Embryonic facial prominence (tissue), 1 donor: ENCODE data around the gene CLIP2.
"Not testable (repeated sequence)": the region's sequence is repeated elsewhere in the genome, so short reads cannot be mapped to it uniquely, and the experiment has no call there.

Source experiments
- DNase-seq: peaks from one replicate; pipeline ENCODE4 v3.0.0-alpha.2; 2016; ENCODE audit errors: extremely low spot score

CLIP2 gene

DNA sequence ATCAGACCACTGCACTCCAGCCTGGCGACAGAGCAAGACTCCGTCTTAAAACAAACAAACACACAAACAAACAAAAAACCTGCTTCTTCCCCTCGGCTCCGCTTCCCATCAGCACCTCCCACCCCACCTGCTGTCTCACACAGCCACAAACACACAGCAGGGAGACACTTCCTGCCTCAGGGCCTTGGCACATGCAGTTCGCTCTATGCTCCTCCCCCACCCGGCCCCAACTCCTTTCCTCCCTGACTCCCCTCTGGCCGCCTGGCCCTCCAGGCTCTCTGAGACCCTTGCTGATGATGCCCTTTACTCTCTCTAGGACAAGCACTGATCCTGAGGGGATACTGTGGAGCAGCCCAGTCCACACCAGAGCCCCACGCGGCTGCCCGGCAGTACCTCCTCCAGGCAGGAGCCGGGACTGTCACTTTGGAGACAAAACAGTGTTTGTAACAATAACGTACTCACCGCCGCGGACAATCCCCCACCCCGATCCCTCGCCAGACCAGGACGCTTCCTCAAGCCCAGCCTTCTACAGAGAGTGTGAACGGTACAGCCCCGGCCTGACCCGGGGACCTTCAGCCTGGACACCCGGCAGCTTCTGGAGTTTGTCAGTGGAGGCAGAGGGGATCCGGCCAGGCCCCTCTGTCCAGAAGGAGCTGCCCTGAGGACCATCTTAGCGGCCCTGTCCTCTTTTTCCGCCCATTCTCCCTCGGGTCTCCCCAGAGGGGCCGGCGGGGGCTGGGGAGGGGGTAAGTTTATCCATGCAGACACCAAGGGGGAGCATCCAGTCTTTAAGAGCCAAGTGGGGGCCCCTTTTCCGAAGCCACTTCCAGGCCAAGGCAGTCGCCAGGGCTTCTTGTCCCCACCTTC lies 114.5 kb downstream of the CLIP2 start:
- DNase-seq, result no peak

DNA sequence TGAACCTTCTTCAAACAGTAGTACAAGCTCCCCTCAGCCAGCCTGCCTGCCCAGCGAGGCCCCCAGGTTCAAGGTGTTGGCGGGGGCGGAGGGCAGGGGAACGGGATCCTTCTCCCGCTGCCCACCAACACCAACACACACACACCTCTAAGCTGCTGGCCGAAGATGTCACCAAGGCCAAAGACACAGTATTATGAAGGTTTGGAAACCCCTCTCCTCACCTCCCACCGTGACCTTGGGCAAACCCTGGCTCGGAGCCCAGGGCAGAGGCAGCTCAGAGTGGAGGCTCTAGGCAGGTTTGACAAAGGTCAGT lies 115.1 kb downstream of the CLIP2 start:
- DNase-seq, result no peak

DNA sequence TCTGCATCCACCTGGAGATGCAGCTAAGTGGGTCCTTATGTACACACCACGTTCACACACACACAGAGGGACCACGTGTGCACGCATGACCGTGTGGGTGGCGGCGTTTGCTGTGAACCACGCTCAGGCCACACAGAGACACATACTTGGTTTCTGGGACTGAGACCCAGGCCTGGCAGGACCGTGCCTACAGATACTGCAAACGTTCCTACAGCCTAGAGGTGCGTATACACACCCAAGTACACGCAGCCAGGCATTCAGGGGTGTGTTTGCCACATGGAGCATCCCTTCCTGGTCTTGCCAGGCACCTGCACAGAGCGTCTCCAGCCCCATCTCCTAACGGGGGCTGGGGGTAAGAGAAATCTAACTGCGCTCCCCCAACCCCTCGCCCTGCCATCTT lies 115.5 kb downstream of the CLIP2 start:
- DNase-seq, result no peak

DNA sequence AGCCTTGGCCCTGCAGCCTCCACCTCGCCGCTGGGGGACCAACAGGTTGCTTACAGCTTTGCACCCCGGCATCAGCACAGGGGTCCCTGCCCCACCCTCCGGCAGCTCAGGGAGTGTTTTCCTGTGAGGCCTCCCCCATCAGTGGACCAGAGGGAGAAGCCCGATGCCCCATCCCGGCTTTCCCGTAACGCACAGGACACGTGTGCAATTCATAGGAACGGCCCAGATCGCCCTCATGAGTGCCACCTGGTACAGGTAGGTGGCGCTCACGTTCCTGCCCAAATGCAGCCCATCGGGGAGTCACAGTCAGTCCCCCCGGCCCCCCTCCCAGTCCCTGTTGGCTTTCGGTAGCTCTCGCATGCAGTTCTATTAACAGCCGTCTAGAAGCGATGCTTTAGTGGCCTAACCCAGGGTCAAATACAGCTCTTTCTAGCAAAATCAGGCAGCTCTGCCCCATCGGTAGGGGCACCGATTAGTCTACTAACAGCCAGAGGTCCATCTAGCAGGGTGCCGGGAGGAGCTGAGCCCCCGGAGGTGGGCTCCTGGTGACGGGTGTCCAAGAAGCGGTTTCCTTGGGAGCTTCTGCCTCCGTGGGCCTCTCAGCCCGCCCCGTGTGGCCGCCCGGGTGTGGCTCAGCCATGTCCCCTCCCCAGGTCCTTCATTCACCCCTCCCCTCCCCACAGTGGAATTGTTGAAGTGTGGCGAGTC lies 116.1 kb downstream of the CLIP2 start:
- DNase-seq, result no peak

DNA sequence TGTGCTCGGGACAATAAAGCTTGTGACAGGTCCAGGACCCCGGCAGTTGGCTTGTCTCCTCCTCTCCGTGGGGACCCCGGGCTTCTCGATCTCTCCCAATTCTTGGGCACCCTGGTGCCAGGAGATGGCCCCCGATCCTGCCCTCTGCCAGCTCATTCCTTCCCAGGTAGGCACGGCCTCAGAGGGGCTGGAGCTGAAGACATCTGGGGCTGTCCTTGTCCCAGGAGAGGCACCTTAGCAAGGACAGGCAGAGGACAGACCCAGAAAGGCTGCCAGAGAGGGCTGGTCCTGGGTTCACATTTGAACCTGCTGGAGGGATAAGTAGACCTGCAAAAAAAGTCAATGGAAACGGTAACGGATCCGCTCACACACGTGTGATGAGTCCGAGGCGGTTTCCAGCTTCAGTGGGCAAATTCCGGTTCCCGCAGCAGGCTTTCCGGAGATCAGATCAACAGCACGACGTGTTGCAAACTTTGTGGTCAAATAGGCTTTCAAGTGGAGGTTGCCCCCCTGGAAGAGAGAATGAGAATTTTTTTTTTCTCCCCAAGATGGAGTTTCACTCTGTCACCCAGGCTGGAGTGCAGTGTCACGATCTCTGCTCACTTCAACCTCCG lies 116.8 kb downstream of the CLIP2 start:
- no peak for DNase-seq

DNA sequence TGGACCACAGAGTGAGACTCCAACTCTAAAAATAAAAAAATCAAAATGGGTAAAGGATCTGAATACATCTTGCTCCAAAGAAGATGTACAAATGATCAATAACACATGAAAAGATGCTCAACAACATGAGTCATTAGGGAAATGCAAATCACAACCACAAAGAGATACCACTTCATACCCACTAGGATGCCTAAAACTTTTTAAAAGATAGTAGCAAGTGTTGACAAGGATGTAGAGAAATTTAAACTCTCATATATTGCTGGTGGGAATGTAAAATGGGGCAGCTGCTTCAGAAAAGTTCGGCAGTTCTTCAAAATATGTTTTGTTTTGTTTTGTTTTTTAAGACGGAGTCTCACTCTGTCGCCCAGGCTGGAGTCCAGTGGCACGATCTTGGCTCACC lies 118.8 kb downstream of the CLIP2 start:
- DNase-seq, result no peak

DNA sequence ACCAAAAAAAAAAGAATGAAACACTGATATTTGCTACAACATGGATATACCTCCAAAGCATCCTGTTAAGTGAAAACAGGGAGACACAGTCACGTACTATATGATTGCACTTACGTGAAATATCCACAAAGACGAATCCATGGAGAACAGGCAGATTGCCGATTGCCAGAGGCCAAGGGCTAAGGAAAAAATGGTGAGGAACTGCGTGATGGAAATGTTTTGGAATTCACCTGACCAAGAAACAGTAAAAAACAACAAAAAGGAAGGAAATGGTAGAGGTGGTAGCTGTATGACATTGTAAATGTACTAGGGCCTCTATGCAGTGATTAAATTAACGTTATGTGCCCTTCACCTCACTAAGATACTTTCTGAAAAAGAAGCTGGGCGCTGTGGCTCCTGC lies 120.4 kb downstream of the CLIP2 start:
- DNase-seq, result no peak

DNA sequence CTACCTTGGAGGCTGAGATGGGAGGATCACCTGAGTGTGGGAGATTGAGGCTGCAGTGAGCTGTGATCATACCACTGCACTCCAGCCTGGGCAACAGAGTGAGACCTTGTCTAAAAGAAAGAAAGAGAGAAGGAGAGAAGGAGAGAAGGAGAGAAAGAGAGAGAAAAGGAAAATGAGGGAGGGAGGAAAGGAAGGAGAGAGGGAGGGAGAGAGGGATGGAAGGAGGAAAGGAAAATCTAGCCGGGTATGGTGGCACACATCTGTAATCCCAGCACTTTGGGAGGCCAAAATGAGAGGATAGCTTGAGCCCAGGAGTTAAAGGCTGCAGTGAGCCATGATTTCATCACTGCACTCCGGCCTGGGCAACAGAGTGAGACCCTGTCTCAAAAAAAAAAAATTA lies 121.6 kb downstream of the CLIP2 start:
- DNase-seq, result no peak

DNA sequence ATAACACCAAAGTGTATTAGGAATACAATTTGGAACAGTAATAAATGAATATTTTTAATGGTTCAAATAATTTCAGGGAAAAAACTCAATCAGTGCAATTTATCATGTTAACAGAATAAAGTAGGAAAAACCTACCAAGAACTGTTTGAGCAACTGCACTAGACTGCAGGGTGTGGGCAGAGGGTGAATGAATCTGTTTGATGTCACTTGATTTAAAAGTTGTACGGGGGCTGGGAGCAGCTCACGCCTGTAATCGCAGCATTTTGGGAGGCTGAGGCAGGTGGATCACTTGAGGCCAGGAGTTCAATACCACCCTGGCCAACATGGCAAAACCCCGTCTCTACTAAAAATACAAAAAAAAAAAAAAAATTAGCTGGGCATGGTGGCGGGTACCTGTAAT lies 122.4 kb downstream of the CLIP2 start:
- DNase-seq, result not testable (repeated sequence)

DNA sequence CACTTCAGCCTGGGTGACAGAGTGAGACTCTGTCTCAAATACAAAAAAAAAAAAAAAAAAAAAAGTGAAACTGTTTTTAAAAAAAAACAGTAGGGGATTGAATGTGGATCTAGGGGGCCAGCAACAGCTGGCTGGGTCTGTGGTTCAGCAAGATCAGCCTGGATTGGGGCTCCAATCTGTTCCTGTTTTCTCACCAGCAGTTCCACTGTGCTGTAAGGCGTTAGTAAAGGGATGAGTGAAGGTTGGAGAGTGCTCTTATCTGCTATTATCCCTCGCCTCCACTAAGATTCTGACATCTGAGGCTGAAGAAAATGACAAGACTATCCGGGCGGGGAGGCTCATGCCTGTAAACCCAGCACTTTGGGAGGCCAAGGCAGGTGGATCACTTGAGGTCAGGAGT lies 122.8 kb downstream of the CLIP2 start:
- no peak for DNase-seq

DNA sequence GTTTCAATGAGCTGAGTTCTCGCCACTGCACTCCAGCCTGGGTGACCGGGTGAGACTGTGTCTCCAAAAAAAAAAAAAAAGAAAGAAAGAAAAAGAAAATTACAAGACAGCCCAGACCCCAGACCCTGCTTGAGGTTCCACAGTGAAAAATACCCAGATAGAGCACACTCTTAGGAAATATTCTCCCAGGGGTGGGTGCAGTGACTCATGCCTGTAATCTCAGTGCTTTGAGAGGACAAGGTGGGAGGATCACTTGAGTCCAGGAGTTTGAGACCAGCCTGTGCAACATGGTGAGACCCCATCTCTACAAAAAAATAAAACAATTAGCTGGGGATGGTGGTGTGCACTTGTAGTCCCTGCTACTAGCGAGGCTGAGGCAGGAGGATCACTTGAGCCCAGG lies 123.4 kb downstream of the CLIP2 start:
- DNase-seq, result no peak

DNA sequence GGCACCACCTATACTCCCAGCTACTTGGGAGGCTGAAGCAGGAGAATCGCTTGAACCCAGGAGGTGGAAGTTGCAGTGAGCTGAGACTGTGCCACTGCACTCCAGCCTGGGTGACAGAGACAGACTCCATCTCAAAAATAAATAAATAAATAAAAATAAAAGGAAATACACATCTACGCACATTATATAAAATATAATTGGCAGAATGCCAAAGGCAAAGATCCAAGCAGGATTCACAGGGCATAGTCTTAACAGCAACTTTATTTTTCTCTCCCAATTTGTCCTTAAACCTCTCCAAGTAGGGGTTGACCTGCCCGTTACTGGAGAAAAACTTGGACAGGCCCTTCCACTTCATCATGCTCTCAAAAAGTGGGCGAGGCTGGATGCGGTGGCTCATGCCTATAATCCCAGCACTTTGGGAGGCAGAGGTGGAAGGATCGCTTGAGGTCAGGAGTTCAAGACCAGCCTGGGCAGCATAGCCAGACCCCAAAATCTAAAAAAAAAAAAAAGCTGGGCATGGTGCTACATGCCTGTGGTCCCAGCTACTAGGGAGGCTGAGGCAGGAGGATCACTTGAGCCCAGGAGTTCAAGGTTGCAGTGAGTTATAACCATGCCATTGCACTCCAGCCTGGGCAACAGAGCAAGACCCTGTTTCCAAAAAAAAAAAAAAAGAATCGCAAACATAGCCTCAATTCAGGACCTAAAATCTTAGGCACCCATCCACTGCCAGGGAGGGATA lies 125.6 kb downstream of the CLIP2 start:
- not testable (repeated sequence) for DNase-seq

DNA sequence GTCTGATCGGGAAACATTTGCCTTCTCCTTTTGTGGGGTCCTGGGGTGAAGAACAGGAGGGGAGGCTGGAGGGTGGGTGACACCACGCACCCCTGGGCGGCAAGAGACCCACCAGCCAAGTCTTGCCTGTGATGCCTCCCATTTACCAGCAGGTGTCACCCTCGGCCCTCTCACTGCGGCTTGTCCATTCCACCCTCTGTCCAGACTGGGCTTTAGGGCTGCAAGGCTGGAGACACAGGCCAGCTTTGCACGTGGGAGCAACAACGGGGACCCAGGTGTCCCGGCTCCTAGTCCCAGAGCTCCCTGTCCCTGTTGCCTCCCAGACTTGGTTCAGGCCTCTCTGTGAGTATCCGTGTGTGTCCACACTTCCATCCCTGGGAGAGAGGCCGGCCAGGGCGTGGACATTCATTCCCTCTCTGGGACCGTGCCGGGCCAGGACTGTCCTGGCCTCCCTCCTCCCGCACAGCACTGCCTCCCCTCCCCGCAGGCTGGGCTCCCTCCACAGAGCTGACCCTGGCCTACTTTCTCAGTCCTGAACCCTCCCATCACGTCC lies 128.3 kb downstream of the CLIP2 start:
- no peak for DNase-seq

DNA sequence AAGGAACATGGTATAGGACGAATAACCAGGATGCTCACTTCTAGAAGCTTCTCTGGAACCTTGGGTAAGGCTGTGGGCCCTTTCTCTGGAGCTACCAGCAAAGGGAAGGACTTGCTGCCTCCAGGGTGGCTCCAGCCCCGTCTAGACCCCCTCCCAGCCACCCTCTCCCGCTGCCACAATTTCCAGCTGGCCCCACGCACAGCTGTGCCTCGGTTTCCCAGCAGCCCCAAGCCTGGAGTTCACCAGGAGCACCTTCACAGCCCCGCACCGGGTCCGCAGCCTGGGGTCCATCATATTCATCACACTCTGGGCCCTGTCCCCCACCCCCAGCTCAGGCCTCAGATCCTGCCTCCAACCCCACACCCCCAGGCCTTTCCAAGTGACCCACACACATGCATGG lies 128.9 kb downstream of the CLIP2 start:
- DNase-seq, result no peak

DNA sequence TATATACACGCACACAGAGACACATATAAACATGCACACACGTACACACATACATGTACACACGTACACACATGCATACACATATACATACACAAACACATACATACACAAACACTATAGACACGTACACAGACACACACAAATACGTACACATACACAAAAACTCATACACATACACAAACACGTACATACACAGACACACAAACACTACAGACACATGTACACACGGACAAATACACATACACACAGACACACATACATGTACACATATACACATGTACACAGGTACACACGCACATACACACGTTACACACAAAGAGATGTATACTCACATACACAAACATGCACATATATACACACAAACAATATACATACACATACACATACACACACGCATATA lies 129.3 kb downstream of the CLIP2 start:
- DNase-seq, result no peak

DNA sequence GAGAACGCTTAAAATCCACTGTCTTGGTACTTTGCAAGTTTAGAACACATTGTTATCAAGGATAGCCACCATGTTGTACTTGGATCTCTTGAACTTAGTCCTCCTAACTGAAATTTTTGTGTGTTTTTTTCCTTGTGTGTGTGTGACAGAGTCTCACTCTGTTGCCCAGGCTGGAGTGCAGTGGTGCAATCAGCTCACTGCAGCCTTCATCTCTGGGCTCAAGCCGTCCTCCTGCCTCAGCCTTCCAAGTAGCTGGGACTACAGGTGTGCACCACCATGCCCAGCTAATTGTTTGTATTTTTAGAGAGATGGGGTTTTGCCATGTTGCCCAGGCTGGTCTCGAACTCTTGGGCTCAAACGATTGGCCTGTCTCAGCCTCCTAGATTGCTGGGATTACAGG lies 130.0 kb downstream of the CLIP2 start:
- DNase-seq, result not testable (repeated sequence)

DNA sequence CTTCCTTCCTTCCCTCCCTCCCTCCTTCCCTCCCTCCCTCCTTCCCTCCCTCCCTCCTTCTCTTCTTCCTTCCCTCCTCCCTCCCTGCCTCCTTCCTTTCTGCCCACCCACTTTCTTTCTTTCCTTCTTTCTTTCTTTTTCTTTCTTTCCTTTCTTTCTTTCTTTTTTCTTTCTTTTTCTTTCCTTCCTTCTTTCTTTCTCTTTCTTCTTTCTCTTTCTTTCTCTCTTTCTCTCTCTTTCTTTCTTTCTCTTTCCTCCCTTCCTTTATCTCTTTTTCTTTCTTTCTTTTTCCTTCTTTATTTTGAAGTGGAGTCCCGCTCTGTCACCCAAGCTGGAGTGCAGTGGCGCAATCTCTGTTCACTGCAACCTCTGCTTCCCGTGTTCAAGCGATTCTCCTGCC lies 130.8 kb downstream of the CLIP2 start:
- DNase-seq, result no peak

DNA sequence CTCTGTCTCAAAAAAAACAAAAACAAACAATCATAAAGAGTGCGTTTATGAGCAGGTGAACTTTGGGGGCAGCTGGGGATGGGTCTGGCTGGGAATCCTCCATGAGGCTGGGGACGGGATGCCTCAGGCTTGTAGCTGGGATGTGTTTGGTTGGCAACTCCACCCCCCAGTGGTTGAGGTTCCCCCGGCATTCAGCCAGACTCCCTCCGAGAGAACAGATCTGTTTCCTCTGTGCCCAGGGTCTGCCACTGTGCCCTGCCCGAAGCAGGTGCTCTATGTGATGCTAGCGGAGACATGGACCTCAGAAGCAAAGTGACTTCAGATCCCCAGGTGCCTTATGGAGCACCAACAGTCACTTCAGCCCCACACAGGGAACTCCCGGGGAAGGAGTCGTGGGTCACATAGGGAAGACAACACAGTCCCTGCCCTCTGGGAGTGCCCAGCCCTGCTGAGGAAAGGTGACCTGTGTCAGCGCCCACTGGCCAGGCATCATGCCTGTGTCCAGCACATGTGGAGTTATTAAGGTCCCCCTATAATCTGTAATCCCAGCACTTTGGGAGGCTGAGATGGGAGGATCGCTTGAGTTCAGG lies 135.2 kb downstream of the CLIP2 start:
- DNase-seq, result no peak

DNA sequence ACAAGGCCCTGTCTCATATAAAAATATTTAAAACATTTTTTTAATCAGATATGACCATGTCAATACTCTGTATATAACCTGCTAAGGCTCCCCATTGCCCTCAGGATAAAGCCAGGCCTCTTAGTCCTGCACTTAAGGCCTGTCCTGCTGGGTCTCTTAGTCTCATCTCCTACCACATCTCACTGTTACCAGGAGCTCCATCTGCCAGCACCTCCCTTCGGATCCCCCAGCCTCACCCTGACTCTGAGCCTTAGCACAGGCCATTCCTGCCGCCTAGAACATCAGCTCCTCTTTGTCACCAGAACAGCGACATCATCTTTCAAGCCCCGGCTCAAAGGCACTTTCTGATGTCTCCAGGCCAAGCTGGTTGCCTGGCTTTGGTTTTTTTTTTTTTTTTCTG lies 138.8 kb downstream of the CLIP2 start:
- no peak for DNase-seq

DNA sequence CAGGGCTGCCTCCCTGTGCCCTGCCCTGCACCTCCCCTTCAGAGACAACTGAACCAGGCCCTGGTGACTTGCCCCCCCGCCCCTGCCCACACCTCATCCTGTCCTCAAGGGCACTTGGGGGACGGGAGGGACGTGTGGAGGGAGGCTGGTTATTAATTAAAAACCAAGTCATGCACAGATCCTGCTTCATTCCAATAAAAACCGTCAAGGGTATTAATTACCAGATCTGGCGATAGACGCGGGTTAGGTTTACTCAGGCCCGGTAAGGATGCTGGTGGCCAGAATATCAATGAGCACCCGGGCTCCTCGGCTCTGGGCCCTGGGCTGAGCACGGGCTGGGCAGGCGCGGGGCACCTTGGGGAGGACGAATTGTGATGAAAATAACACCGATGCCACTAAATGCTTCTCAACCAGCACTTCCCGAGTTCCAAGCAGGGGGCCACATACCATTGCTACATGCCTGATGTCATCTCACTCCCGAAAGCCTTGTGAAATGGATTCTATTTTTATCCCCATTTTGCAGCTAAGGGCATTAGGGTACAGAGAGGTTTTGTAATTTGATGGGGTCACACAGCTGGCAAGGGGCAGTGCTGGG lies 140.0 kb downstream of the CLIP2 start:
- no peak for DNase-seq

DNA sequence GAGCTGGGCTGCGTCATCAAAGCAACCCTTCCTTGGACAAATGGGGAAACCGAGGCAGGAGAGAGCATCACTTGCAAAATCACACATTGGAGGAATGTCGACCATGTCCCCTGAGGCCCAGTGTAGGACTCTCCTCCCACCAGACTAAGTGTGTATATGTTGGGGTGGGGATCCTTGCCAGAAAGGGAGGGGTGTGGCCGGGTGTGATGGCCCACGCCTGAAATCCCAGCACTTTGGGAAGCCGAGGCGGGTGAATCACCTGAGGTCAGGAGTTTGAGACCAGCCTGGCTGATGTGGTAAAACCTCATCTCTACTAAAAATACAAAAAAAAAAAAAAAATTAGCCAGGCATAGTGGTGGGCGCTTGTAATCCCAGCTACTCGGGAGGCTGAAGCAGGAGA lies 141.2 kb downstream of the CLIP2 start:
- not testable (repeated sequence) for DNase-seq
